Measurements from ENCODE around the gene DOCK1.
"Not testable (repeated sequence)": the region's sequence is repeated elsewhere in the genome, so short reads cannot be mapped to it uniquely, and the experiment has no call there.

DOCK1 gene

DNA sequence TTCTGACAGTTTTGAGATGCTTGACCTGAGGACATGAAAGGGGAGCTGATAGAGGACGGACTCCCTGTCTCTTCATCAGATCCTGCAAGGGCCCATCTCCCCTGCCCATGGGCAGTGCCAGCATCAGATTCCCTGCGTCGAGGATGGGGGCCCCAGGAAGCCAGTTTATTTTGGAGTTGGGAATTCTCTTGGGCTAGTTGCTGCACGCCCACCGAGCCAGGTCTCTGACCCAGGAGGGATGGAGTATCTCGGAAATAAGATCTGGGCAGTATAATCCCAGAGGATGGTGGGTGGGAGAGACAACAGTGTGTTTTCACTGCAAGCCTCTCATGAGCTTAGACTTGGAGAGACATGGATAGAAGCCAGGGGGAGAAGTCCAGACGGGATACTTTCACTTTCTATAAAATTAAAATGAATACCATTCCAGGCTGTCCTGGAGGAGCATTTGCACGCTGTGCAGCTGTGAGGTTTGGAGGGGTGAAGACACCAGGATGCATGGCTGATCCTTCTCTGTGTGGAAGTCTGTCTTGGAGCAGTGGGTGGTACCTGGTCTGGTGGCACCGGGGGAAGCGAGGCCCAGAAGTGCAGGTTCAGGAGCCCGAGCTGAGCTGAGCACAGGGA is 25.8 kb downstream of the DOCK1 start:
- H3K4me3 ChIP-seq (ENCODE audit: low read depth, low read length): no peak overlapping the region
- TF ChIP-seq, protein P1, sequence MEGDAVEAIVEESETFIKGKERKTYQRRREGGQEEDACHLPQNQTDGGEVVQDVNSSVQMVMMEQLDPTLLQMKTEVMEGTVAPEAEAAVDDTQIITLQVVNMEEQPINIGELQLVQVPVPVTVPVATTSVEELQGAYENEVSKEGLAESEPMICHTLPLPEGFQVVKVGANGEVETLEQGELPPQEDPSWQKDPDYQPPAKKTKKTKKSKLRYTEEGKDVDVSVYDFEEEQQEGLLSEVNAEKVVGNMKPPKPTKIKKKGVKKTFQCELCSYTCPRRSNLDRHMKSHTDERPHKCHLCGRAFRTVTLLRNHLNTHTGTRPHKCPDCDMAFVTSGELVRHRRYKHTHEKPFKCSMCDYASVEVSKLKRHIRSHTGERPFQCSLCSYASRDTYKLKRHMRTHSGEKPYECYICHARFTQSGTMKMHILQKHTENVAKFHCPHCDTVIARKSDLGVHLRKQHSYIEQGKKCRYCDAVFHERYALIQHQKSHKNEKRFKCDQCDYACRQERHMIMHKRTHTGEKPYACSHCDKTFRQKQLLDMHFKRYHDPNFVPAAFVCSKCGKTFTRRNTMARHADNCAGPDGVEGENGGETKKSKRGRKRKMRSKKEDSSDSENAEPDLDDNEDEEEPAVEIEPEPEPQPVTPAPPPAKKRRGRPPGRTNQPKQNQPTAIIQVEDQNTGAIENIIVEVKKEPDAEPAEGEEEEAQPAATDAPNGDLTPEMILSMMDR (IDR thresholded peaks at IDR 0.05; ENCODE audit: control insufficient read depth, extremely low read depth, insufficient read depth): no peak
- DNase-seq (ENCODE audit: low read depth): no peak

DNA sequence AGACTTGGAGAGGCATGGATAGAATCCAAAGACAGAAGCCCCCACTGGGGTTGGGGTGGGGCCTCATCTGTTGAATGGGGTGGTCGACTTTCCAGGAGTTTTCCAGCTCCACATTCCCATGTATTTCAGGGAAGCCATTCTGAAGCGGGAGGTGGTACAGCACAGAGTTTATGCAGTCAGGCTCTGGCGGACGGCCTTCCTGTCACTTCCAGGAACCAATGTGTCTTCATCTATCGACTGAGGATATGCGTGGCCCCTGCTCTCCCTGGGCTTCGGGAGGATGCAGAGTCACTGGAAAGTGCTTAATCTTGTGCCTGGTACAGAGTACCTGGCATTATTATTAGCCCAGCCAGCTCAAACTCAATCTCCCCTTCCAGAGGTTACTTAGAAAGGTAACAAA is 26.3 kb downstream of the DOCK1 start:
- TF ChIP-seq, protein P1 (IDR thresholded peaks at IDR 0.05; ENCODE audit: control insufficient read depth, extremely low read depth, insufficient read depth): no peak
- no peak overlapping the region for H3K4me3 ChIP-seq (ENCODE audit: low read depth, low read length)
- no peak for DNase-seq (ENCODE audit: low read depth)

DNA sequence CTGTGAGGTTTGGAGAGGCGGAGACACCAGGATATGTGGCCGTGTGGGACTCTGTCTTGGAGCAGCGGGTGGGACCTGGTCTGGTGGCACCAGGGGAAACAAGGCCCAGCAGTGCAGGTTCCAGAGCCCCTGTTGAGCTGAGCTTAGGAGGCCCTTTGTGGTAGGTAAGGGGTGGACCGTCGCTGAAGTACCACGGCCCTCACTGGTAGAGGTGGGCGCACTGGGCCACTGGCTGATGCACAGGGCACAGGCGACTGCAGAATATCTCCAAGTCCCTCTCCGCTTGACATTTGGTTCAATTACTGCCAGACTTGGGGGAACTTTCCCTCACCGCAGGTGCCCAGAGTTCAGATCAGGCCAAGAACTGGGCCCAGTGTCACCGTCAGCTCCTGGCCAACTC is 27.3 kb downstream of the DOCK1 start:
- H3K4me3 ChIP-seq (ENCODE audit: low read depth, low read length): no peak overlapping the region
- TF ChIP-seq, protein P1 (IDR thresholded peaks at IDR 0.05; ENCODE audit: control insufficient read depth, extremely low read depth, insufficient read depth): no peak

DNA sequence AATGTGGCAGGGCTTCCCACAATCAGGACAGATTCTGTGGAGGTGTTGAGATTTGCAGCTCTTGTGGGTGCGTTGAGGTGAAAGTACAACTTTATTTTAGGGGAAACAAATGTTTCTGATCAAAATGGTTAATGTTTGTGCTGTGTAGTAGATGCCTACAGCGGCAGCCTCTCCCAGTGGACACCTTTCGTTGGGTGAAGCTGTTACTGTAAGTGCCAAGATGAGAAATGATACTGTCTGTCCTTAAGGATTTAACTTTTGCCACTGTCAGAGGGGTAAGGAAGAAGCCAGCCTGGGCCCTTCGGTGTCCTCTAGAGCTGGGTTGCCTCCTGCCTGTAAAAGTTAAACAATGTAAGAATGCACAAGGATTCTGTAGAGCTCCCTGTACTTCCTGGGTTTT is 27.9 kb downstream of the DOCK1 start:
- DNase-seq (ENCODE audit: low read depth): no peak
- TF ChIP-seq, protein P1 (IDR thresholded peaks at IDR 0.05; ENCODE audit: control insufficient read depth, extremely low read depth, insufficient read depth): no peak

More for the DNA sequence above, 27.3 kb downstream of the DOCK1 start:
- DNase-seq (ENCODE audit: low read depth): no peak

DNA sequence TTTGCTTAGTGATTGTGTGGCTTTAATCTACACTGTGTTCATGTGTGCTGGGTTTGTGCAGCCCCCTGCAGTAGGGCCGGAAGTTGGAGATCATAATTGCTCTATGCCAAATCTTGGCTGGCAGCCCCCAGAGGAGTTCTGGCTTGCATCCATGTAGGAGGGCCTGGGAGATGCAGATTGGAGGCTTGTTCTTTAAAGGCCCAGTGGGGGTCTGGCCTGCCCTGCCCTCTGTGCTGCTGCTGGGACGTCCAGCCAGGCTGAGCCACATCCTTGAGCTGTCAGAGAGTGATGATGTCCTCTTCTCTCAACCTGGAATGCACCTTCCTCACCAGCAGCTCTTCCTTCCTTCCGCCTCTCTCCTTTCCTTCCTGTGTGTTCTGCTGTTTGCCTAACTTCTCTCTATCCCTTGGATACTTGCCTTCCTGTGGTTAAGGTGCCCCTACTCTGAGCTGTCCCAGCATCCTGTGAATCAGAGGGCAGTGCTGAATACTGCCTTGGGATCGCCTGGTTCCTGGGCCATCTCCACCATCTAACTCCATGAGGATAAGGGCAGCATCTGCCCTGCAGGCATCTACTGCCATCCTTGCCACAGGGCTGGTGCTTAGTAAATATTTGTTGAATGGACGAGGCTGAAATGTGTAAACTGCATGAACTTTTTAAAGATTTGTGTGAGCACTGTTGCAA is 30.2 kb downstream of the DOCK1 start:
- H3K4me3 ChIP-seq (ENCODE audit: low read depth, low read length): no peak overlapping the region
- TF ChIP-seq, protein P1 (IDR thresholded peaks at IDR 0.05; ENCODE audit: control insufficient read depth, extremely low read depth, insufficient read depth): no peak
- DNase-seq (ENCODE audit: low read depth): no peak

More for the DNA sequence above, 27.9 kb downstream of the DOCK1 start:
- H3K4me3 ChIP-seq (ENCODE audit: low read depth, low read length): no peak overlapping the region

DNA sequence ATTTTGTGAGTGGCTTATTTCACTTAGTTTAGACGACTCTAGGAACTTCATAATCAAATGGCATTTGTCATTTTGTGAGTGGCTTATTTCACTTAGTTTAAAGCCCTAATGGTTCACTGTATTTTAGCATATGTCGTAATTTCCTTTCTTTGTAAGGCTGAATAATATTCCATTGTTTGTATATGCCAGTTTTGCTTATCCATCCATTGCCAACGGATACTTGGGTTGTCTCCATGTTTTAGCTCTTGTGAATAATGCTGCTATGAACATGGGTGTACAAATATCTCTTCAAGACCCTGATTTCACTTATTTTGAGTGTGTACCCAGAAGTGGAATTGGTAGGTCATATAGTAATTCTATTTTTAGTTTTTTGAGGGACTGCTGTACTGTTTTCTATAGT is 31.8 kb downstream of the DOCK1 start:
- no peak for DNase-seq (ENCODE audit: low read depth)
- TF ChIP-seq, protein P1 (IDR thresholded peaks at IDR 0.05; ENCODE audit: control insufficient read depth, extremely low read depth, insufficient read depth): no peak
- no peak overlapping the region for H3K4me3 ChIP-seq (ENCODE audit: low read depth, low read length)

DNA sequence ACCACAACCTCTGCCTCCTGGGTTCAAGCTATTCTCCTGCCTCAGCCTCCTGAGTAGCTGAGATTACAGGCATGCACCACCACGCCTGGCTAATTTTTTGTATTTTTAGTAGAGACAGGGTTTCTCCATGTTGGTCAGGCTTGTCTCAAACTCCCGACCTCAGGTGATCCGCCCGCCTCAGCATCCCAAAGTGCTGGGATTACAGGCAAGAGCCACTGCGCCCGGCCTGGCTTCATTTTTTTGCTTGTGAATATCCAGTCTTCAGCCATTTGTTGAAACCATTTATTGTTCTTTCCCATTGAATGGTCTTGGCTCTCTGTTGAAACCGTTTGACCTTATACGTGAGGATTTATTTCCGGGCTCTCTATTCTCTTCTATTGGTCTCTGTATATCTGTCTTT is 32.9 kb downstream of the DOCK1 start:
- H3K4me3 ChIP-seq (ENCODE audit: low read depth, low read length); DNase-seq (ENCODE audit: low read depth): not testable (repeated sequence)

All from LNCaP clone FGC (cell line).